ENCODE measurements around the gene ZSWIM2.
"Not testable (repeated sequence)": the region's sequence is repeated elsewhere in the genome, so short reads cannot be mapped to it uniquely, and the experiment has no call there.

The ZSWIM2 gene

GRCh38 chr2:186848873-186849578 is at the start of gene ZSWIM2:
Gene ZSWIM2 (minus strand): TSS chr2:186849170. CDS start chr2:186849130, 40 bp downstream.
- peak; percentile 96 for DNase-seq (ENCODE audit: low read depth)
- H3K4me3 ChIP-seq (ENCODE audit: low read depth, low read length): peak within 1 kb of the TSS; percentile 70
- TF ChIP-seq CTCF (conservative IDR thresholded peaks at IDR 0.05; ENCODE audit: low read depth, low read length): peak; percentile 7

GRCh38 chr2:186896220-186896619 is 47.2 kb upstream of the ZSWIM2 start:
- not testable (repeated sequence) for DNase-seq (ENCODE audit: low read depth)

GRCh38 chr2:186895451-186895850 is 46.5 kb upstream of the ZSWIM2 start:
- no peak overlapping the region for H3K4me3 ChIP-seq (ENCODE audit: low read depth, low read length)
- TF ChIP-seq CTCF (conservative IDR thresholded peaks at IDR 0.05; ENCODE audit: low read depth, low read length): no peak
- DNase-seq (ENCODE audit: low read depth): no peak

More at GRCh38 chr2:186896220-186896619, 47.2 kb upstream of the ZSWIM2 start:
- H3K4me3 ChIP-seq (ENCODE audit: low read depth, low read length): not testable (repeated sequence)

GRCh38 chr2:186894478-186894877 is 45.5 kb upstream of the ZSWIM2 start:
- H3K4me3 ChIP-seq (ENCODE audit: low read depth, low read length): no peak overlapping the region
- TF ChIP-seq CTCF (conservative IDR thresholded peaks at IDR 0.05; ENCODE audit: low read depth, low read length): no peak
- no peak for DNase-seq (ENCODE audit: low read depth)

- DNase-seq (ENCODE audit: low read depth): no peak
- TF ChIP-seq CTCF (conservative IDR thresholded peaks at IDR 0.05; ENCODE audit: low read depth, low read length): no peak
- H3K4me3 ChIP-seq (ENCODE audit: low read depth, low read length): no peak overlapping the region
Measured at GRCh38 chr2:186892821-186893220, 43.9 kb upstream of the ZSWIM2 start.

- no peak for TF ChIP-seq CTCF (conservative IDR thresholded peaks at IDR 0.05; ENCODE audit: low read depth, low read length)
- H3K4me3 ChIP-seq (ENCODE audit: low read depth, low read length): no peak overlapping the region
- peak; percentile 88 for DNase-seq (ENCODE audit: low read depth)
Measured at GRCh38 chr2:186891185-186891621, 42.2 kb upstream of the ZSWIM2 start.

GRCh38 chr2:186889101-186889879 is 40.3 kb upstream of the ZSWIM2 start:
- DNase-seq (ENCODE audit: low read depth): peak; percentile 38
- H3K4me3 ChIP-seq (ENCODE audit: low read depth, low read length): no peak overlapping the region
- no peak for TF ChIP-seq CTCF (conservative IDR thresholded peaks at IDR 0.05; ENCODE audit: low read depth, low read length)
